ENCODE data around the gene ARHGAP30.

ARHGAP30 gene

DNA sequence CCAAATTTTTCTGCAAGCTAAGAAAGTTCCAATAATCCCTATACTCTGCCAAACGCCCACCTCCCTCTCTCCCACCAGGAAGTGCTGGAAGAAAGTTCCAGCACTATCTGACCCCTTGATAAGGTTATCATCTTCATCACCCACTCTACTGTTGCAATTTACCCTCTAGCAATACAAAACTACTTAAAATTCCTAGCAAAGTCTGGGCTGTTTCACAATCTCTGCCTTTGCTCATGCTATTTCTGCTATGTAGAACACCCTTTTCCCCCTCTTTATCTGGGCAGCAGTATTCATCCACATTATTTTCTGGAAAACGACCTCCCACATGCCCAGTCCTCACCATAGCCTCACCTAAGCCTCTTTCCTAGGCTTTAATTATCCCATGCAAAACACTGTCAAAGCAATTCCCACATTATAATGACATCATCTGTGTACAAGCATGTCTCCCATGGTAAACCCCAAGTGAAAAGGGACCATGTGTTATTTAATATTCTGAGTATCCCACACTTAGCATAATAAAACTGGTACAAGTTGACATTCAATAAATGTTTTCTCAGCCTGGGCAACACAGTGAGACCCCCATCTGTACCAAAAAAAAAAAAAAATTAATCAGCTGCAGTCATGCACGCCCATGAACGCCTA lies 60.7 kb downstream of the ARHGAP30 start:
- no peak for DNase-seq

DNA sequence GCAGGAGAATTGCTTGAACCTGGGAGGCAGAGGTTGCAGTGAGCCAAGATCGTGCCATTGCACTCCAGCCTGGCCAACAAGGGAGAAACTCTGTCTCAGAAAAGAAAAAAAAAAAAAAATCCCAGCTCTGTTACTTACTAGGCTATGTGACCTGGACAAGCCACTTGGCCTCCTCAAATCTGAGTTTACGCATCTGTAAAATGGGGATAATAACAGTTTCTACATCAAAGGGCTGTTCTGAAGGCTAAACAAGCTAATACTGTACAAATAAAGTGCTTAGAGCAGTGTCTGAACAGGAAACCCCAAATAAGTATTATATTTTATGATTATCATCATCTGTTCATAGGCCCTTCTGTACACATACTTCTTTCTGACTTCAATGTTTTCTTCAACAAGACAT lies 62.3 kb downstream of the ARHGAP30 start:
- no peak for DNase-seq

DNA sequence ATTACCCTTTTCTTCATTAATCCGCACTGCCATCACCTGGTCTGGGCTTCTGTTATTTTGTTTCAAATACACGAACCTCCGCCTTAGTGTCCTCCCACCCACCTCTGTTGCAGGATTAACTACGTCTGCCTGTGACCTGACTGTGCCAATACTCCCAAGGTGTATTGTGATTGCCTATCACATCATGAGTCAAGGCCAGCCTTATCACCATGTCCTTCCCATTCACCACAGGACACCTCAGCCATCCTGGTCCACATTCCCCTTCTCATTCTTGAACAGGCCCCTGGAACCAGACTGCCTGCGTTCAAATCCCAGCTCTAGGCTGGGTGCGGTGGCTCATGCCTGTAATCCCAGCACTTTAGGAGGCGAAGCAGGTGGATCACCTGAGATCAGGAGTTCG lies 63.1 kb downstream of the ARHGAP30 start:
- DNase-seq: no peak

DNA sequence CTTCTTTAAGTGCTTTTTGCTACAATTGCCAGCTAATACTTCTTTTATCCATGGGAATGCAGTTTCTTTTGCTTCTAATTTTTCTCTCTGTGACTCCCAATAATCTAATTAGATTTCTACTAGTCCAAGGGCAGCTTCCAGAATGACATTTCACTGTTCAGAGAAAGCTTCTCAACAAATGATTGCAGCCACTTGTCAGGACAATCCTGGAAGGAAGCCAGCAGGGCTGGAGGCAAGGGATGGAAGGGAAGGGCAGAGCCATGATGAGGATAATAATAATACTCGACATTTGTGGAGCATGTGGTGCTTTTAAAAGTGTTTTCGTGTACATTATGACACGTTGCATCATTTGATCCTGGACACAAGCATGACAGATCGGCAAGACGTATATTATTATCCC lies 68.2 kb downstream of the ARHGAP30 start:
- DNase-seq: no peak

DNA sequence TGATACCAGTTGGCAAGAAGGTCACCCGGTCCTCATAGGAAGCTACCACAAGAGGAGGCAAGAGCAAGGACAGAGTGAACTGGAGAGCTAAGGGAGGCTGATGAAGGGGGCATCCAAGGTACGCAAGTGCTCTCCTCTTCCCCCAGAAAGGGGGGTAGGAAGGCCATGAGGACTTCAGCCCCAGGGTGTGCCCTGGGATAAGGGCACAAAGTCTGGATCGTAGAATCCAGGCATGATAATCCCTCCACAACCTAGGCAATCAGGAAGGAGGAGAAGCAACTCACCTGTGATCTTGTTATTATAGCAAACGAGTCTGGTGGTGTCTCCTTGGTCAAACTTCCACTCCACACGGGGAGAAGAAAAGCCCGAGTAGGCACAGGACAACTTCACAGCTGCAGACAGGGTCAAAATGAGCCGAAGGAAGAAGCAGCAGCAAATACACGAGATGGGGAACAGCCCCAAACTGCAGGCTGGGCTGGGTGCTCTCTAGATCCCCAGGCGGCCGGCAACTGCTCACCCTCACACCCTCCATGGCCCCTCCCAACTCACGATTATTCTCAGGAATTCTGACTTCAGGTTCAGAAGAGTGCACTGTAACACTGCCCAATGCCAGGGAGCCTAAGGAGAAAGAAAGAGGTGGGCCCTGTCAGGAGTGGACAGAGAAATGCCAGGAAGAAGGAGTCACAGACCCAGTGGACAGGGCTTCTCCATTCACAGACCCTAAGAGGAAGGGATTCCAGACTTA lies 68.8 kb downstream of the ARHGAP30 start:
- DNase-seq: no peak

DNA sequence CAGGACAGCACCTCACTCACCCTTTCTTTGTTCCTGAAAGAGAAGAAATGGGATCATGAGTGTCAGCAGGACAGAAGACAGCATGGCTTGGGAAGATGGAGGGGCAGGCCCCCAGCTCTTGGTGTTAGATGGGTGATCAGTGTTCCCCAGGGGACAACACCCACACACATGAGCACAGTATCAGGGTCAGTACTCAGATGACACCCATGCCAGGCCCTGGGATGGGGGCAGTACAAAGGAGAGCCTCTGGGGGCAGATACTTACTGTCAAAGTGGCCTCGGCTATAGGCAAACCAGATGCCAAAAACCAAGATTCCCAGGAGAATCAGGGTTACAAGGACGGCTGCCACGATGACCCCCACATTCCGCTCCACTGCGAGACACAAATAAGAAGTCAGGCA lies 70.3 kb downstream of the ARHGAP30 start:
- no peak for DNase-seq

DNA sequence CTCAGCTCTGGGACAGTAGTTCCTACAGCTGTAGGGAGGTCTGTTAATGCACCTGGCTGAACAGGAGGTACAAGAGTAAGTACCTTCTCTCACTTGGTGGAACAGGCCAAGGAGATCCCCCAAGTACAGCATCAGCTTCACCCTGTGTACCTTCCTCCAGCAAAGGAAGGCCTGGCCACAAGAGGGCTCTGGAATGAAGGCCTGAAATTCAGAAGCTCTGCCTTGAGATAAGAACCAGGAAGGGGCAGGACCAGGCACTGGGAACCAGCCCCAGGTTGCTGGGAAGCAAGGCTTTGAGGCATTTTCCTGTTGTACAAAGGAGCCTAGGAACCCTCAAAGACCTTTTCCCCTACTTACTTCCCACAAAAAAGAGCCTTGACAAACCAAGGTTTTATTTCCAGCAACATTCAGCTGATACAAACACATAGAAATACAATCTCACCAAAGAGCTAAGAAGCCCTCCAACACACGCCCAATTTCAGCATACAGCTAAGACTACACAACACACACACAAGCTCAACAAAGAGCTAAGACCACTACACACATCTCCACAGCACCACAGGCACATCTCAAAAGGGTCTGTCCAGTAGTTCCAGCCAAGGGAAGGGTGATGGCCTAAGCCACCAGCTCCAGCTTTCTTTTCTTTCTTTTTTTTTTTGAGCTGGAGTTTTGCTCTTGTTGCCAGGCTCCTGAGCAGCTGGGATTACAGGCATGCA lies 72.2 kb downstream of the ARHGAP30 start:
- DNase-seq: peak; percentile 56

Data from activated T-cell treated with anti-CD3 and anti-CD28 coated beads, Interleukin-2, amount 50 U/mL, for 1 hour (primary cell).